ENCODE results near the gene FRK. TPM values are rescaled to one million over a fixed set of nuclear protein-coding genes. Genes with fewer than 3 reads are reported as not detected.

FRK gene
- polyA plus RNA-seq, 1 donor (not counting 4 experiments of a cell fraction or from before 2014, with no cell fraction given) = 2.4 TPM

GRCh38 chr6:116106146-116106545, 45.5 kb upstream of the FRK start:
- peaks cover 15% of the 10 kb centered on the region for H3K79me2 ChIP-seq (ENCODE audit: control insufficient read depth, insufficient read depth, low read length)
- no peaks in the 10 kb centered on the region for H3K27me3 ChIP-seq (ENCODE audit: control insufficient read depth, extremely low read depth, insufficient read depth, low read length)
- FAIRE-seq = no peak
- H2AFZ ChIP-seq (ENCODE audit: control insufficient read depth, low read length) = no peak overlapping the region
- no peak overlapping the region for H3K4me3 ChIP-seq (ENCODE audit: control insufficient read depth in 2 of 3, extremely low read depth in 1 of 3, insufficient read depth in 2 of 3, low read depth in 1 of 3, low read length in 3 of 3)
- no peak overlapping the region for H3K9ac ChIP-seq (ENCODE audit: control insufficient read depth, extremely low read depth, insufficient read depth, low read length)
- TF ChIP-seq, protein P1, sequence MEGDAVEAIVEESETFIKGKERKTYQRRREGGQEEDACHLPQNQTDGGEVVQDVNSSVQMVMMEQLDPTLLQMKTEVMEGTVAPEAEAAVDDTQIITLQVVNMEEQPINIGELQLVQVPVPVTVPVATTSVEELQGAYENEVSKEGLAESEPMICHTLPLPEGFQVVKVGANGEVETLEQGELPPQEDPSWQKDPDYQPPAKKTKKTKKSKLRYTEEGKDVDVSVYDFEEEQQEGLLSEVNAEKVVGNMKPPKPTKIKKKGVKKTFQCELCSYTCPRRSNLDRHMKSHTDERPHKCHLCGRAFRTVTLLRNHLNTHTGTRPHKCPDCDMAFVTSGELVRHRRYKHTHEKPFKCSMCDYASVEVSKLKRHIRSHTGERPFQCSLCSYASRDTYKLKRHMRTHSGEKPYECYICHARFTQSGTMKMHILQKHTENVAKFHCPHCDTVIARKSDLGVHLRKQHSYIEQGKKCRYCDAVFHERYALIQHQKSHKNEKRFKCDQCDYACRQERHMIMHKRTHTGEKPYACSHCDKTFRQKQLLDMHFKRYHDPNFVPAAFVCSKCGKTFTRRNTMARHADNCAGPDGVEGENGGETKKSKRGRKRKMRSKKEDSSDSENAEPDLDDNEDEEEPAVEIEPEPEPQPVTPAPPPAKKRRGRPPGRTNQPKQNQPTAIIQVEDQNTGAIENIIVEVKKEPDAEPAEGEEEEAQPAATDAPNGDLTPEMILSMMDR (optimal IDR thresholded peaks at IDR 0.05 in 1 of 3, IDR thresholded peaks at IDR 0.05 in 1 of 3, conservative IDR thresholded peaks at IDR 0.05 in 1 of 3; ENCODE audit: extremely low read depth in 1 of 3, insufficient read depth in 2 of 3, low read length in 3 of 3) = no peak
- DNase-seq (ENCODE audit: low read depth, low spot score) = no peak
- no peaks in the 10 kb centered on the region for H4K20me1 ChIP-seq (ENCODE audit: control insufficient read depth, extremely low read depth, insufficient read depth, low read length)
- no peak overlapping the region for H3K4me2 ChIP-seq (ENCODE audit: control insufficient read depth, extremely low read depth, insufficient read depth, low read depth, low read length)
- H3K27ac ChIP-seq (ENCODE audit: control insufficient read depth, insufficient read depth, low read length) = no peak overlapping the region
- dilution Hi-C loops (cut with MboI; ENCODE audit: extremely low pct_ligation_motif_present, low sequenced_read_pairs) = no loop called here
- H3K9me3 ChIP-seq (ENCODE audit: control insufficient read depth, low read depth, low read length) = no peaks in the 10 kb centered on the region
- H3K36me3 ChIP-seq (ENCODE audit: control insufficient read depth in 2 of 2, extremely low read depth in 1 of 2, insufficient read depth in 2 of 2, low read length in 2 of 2) = peaks cover 4 to 8% of the 10 kb centered on the region in 2 experiments
- peaks cover 11% of the 10 kb centered on the region for H3K4me1 ChIP-seq (ENCODE audit: control insufficient read depth, extremely low read depth, insufficient read depth, low read length)
- H3K9me1 ChIP-seq (ENCODE audit: control insufficient read depth, extremely low read depth, insufficient read depth, low read length) = no peaks in the 10 kb centered on the region

DNA sequence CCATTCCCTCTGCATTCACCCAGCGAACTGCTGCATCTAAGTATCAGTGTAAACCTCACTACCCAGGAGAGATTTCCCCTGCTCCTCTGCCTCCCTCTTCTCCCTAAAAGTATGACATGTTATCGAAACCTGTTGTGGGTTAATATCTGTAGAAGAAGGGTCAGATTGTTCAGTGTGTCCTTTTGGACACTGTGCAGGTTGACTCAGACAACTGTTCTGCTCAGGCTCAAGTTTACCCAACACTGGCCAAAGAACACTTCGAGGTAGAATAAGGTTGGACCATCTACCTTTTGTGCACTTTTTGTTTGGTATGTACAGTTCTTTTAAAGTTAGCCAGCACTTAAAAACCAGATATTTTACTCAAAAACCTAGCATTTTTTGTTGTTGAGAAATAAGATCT, 44.6 kb upstream of the FRK start:
- Histone ChIP-seq H3K36me3 (ENCODE audit: control insufficient read depth in 2 of 2, extremely low read depth in 1 of 2, insufficient read depth in 2 of 2, low read length in 2 of 2) (peaks cover 2 to 4% of the 10 kb centered on the region in 2 experiments), H3K9me1 (ENCODE audit: control insufficient read depth, extremely low read depth, insufficient read depth, low read length) (no peaks in the 10 kb centered on the region), H3K4me3 (ENCODE audit: control insufficient read depth in 2 of 3, extremely low read depth in 1 of 3, insufficient read depth in 2 of 3, low read depth in 1 of 3, low read length in 3 of 3) (no peak overlapping the region), H3K27ac (ENCODE audit: control insufficient read depth, insufficient read depth, low read length) (no peak overlapping the region), H3K4me1 (ENCODE audit: control insufficient read depth, extremely low read depth, insufficient read depth, low read length) (peaks cover 11% of the 10 kb centered on the region), H3K27me3 (ENCODE audit: control insufficient read depth, extremely low read depth, insufficient read depth, low read length) (no peaks in the 10 kb centered on the region), H4K20me1 (ENCODE audit: control insufficient read depth, extremely low read depth, insufficient read depth, low read length) (no peaks in the 10 kb centered on the region), H3K4me2 (ENCODE audit: control insufficient read depth, extremely low read depth, insufficient read depth, low read depth, low read length) (no peak overlapping the region), H2AFZ (ENCODE audit: control insufficient read depth, low read length) (no peak overlapping the region), H3K9ac (ENCODE audit: control insufficient read depth, extremely low read depth, insufficient read depth, low read length) (no peak overlapping the region), H3K9me3 (ENCODE audit: control insufficient read depth, low read depth, low read length) (no peaks in the 10 kb centered on the region), H3K79me2 (ENCODE audit: control insufficient read depth, insufficient read depth, low read length) (peaks cover 15% of the 10 kb centered on the region)
- dilution Hi-C loops (cut with MboI; ENCODE audit: extremely low pct_ligation_motif_present, low sequenced_read_pairs) = no loop called here
- no peak for TF ChIP-seq EZH2 (IDR thresholded peaks at IDR 0.05; ENCODE audit: low read length)
- TF ChIP-seq, protein P1 (optimal IDR thresholded peaks at IDR 0.05 in 1 of 3, IDR thresholded peaks at IDR 0.05 in 1 of 3, conservative IDR thresholded peaks at IDR 0.05 in 1 of 3; ENCODE audit: extremely low read depth in 1 of 3, insufficient read depth in 2 of 3, low read length in 3 of 3) = no peak
- DNase-seq (ENCODE audit: low read depth, low spot score) (no peak), FAIRE-seq (no peak)

Measured in keratinocyte (primary cell).